Activated CD8-positive, alpha-beta memory T cell treated with anti-CD3 and anti-CD28 coated beads, Interleukin-2, amount 50 U/mL, for 1 hour (primary cell): ENCODE measurements around the gene PPP1R14D.

Experiments used
- DNase-seq: peaks from one replicate; pipeline ENCODE4 v3.0.0-alpha.2; 2020; ENCODE audit errors: extremely low read depth

Gene PPP1R14D

DNA sequence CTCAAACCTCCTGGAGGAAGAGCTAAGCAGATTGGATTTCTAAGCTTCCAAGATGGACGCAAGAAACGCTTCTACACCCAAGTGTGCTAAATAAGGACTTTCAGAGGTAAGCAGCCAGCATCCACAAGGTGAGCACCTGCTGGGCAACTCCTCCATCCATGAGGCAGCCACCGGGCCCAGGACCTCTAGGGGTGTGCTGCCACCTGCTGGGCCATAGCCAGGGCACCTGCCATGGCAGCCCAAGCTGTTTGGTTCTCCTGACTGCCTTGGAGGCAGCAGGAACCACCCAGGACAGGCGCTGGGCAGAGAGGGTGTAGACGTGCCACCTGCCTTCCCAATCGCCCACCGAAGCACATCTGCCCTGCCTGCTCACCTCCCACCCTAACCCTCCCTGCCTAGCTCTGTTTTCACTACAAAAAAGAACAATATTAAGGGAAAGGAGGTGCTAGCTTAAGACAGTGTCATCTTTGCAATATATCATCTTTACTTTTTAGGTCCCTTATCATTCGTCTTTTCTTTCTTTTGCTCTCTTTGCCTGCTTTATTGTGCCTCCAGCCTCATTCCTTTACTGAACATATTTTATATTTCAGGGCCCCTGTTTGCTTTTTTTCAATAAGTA, 45.8 kb downstream of the PPP1R14D start:
- DNase-seq, result no peak

DNA sequence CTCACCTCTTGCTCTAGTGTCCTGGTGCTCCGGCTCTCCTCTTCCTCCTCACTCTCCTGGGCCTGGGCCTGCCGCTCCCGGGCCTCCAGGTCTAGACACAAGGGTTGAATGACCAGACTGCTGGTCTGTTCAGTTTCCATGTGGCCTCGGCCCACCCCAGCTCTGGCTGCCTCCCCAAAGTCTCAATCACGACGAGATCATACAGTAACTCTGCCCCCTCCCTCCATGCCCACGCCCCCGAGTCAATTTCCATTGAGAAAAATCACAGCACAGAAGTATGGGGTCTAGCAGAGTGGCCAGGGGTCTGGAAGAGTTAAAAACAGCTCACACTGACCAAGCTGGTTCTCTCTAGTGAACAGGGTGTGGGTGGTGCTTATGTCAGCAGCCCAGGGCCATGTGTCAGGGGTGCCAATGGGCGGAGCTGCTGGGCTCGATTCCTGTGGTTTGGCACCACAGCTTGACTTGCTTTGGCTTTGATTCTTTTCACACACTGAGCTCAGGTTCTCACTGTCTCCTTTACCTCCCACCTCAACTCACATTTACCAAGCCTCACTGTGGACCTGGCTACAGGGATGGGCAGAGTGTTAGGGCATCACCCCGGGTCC, 51.9 kb downstream of the PPP1R14D start:
- DNase-seq, result no peak

DNA sequence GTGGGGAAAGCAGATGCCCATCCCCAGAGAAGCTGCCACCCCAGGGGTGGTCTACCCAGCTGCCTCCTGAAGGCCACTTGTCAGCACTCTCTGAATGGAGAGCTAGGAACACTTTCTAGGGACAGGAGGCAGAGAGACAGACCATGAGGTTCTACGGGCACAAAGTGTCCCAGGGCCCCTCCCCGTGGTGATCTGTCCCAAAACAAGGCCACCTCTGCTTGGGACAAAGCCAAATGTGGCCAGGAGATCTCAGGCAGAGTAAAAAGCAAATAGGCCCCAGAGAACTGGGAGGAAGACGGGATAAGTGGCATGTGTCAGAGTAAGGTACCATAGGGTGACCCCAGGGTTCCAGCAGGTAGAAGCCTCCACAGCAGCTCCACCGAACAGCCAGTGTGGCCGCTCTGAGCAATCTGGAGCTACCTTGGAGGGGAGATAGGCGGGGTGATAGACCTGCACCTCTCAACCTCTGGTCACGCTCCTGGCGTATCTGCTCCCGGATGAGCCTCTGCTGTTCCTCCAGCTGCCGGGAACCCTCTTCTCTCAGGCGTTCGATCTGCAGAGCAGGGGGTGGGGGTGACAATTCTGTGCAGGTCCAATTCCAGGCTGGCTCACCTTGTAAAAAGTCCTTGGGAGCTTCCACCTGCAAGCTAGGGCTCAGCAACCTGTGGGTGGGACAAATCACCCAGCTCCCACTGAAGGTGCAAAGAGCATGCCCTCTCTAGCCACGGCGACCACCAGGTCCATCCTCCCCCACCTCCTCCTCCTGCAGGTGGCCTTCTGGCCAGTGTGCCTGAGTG, 52.6 kb downstream of the PPP1R14D start:
- no peak for DNase-seq

DNA sequence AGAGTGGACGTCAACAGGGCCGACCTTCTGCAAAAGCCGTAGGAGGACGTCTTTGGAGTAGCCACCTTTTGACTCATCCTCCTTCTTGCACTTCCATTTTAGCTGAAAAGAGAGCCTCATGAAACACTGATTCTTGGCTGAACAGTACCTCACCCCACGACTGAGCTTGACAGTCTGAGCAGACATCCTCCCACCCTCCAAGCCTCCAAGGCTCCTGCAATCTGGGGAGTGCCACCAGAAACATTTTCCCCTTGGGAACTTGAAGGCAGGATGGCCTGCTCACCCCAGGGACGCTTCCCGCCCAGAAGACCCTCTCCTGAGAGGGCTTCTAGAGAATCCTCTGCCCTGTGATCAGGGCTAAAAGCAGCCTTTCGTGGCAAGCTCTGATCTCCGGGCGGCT, 53.5 kb downstream of the PPP1R14D start:
- DNase-seq, result no peak

- no peak for DNase-seq
These were observed 54.6 kb downstream of the PPP1R14D start for GRCh38 chr15:40773902-40774301.

DNA sequence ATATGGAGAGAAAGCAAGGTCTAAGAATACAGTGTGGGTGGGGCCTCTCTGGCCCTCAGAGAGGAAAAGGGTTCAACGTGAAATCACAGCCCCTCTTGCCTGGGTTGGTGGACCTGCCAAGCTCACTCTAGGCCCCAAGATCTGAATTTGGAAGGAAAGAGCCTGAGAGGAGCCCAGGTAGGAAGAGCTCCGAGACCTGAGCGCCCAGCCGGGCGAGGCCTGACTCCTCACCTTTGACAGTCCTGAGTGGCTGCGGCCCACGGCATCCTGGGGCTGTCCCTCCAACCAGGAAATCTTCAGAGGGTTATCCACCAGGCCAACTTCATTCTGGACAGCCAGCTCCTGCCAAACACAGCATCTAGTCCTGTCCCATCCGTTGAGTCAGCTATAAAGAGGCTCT, 55.0 kb downstream of the PPP1R14D start:
- no peak for DNase-seq

DNA sequence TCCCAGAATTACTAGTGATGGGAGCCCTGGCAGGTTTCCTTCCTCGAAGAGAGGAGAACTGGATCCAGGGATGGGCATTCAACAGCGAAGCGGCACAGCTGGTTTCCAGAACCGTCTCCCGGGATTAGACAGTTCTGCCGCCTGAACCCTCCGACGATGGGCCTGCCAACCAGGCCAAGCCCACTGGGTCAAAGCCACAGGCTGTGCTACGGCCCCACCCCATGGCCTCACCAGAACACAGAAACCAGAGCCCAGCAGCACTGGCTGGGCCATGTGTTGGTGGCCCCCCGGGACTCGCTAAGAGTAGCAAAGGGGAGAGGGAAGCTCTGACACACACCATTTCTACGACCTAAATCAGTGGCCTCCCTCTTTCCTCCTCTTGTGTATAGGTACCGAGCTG, 56.5 kb downstream of the PPP1R14D start:
- DNase-seq, result no peak

- DNase-seq, result no peak
These were observed 57.3 kb downstream of the PPP1R14D start for GRCh38 chr15:40771242-40771641.

DNA sequence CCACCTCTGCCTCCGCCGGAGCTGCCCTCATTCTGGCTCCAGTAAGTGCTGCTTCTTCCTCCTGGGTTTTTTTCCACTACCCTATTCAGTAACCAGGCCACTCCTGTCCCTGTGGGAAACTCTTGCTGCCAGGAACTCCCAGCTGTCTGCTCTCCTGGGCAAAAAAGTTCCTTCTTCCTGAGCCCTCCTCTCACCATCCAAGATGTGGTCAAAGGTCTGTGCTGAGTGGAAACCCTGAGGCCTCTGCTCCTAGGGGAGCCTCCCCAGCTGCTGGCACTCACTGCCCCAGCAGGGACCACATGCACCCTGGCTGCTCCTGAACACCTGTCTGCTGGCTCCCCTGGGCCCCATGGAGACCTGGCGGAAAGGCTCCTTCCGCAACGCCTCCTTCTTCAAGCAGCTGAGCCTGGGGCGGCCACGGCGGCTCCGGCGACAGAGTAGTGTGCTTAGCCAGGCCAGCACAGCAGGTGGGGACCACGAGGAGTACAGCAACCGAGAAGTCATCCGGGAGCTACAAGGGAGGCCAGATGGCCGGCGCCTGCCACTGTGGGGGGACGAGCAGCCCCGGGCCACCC, 58.3 kb downstream of the PPP1R14D start:
- no peak for DNase-seq

DNA sequence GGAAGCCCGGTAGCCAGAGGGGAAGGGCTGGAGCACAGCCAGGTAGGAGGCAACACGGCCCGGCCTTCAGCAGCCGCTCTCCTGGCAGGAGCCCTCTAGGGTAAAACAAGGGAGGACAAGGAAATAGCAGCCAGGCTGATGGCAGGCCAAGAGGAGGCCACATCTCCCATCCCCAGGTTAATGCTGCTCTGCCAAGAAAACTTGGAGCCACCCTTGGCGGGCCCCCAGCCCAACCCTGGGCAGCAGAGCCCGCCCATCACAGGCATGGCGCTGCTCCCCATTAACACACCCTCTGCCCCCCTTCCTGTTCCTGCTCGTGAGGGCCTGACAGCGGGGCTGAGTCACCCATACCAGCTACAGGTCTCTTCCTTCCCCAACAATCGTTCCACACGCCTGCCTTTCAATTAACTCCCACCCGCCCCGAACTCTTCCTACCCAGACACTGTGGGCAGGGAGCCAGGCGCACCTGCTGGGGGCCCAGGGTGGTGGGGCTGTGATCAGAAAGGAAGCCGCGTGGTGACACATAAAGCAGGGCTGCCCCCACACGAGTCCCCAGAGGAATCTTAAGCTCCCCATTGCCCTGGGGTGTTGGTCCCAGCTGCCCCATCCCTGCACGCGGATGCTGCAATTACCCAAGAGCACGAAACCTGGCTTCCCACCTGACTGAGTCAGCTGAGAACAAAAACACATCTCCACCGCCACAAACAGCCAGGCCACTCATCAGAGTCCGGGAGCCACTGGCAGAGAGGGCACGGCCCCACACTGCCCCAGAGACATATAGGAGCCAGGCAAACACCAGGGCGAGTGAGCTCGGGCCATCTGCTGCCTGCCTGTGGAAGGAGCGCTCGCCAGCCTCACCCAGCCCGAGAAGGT, 59.0 kb downstream of the PPP1R14D start, which contains the start of gene C15orf62:
C15orf62 (plus strand) TSS at position 707 of the 873 bp plus-strand sequence. CDS start 516 bp downstream, outside the sequence.
- peak; percentile 70 for DNase-seq

- no peak for DNase-seq
These were observed 59.8 kb downstream of the PPP1R14D start for GRCh38 chr15:40768521-40769273.

- DNase-seq, result no peak
These were observed 60.5 kb downstream of the PPP1R14D start for GRCh38 chr15:40767838-40768500.

- DNase-seq, result no peak
These were observed 61.3 kb downstream of the PPP1R14D start for GRCh38 chr15:40766906-40767837.

DNA sequence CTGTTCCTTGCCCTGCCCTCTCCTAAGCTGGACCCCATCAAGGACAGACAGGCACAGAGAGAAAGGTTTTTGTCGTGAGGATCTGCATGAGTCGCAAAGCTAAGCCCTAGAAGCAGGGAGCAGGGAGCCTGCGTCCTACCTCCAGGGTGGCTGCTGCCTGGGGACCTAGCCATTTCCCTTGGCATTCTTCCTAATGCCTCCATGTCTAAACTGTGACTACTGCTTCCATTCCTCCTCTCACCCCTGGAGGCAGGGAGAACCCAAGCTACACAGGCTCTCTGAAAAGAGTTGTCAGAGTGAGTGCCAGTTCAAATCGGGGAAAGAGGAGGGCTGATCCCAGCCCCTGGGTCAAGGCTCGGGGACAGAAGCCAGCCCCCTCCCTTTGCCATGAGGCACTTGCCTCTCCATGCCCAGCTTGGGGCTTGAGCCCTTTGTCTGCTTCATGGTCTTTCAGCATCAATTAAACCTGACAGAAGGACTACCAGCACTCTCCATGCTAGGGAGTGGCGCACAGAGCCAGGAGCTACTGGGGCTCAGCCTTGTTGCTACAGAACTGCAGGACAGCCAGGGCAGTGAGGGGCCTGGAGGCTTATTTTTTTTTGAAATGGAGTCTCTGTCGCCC, 62.2 kb downstream of the PPP1R14D start:
- no peak for DNase-seq
